ENCODE results near the gene ROGDI.

DNA sequence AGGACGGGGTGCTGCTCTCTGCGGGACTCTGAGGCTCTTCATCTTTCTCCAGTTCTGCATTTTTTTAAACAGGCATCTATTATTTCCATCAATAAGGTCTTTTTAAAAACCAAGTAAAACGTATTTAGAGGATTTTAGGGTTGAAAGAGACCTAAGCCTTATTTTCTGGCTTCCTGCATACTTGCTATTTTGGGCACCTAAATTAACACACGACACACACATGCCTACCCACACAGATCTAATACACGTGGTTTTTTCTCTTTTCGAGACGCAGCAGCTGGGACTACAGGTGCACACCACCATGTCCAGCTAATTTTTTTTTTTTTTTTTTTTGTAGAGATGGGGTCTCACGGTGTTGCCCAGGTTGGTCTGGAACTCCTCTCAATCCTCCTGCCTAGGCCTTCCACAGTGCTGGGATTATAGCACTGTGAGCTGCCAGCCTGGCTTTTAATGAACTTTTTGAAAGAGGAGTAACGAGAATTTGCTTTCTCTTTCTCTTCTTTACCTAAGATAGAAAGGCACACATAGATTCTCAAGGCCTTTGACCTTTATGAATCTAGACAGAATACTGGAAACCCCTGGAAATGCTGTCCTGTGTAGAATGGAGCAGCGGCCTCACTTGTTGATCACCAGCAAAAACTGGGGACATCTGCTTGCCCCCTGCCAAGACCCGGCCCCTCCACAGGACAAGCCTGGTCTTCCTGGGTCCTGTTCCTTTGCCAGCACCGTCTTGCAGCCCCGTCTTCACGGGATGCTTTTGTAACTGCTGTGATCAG is 54.3 kb downstream of the ROGDI start:
- no peak for TF ChIP-seq SIN3B (IDR thresholded peaks at IDR 0.05; ENCODE audit: low read length)
- TF ChIP-seq MTA3 (CRISPR knock-in tag; IDR thresholded peaks at IDR 0.05) = no peak
- TF ChIP-seq ZNF274 (CRISPR knock-in tag; IDR thresholded peaks at IDR 0.05) = no peak
- TF ChIP-seq EZH2 (conservative IDR thresholded peaks at IDR 0.05; ENCODE audit: low read depth, low read length) = no peak
- no peak for TF ChIP-seq MIER2 (CRISPR knock-in tag; IDR thresholded peaks at IDR 0.05)
- TF ChIP-seq GABPA (IDR thresholded peaks at IDR 0.05; ENCODE audit: low read depth, low read length) = no peak
- TF ChIP-seq GABPA (CRISPR knock-in tag; IDR thresholded peaks at IDR 0.05; ENCODE audit: low read depth) = no peak
- TF ChIP-seq, protein P1, sequence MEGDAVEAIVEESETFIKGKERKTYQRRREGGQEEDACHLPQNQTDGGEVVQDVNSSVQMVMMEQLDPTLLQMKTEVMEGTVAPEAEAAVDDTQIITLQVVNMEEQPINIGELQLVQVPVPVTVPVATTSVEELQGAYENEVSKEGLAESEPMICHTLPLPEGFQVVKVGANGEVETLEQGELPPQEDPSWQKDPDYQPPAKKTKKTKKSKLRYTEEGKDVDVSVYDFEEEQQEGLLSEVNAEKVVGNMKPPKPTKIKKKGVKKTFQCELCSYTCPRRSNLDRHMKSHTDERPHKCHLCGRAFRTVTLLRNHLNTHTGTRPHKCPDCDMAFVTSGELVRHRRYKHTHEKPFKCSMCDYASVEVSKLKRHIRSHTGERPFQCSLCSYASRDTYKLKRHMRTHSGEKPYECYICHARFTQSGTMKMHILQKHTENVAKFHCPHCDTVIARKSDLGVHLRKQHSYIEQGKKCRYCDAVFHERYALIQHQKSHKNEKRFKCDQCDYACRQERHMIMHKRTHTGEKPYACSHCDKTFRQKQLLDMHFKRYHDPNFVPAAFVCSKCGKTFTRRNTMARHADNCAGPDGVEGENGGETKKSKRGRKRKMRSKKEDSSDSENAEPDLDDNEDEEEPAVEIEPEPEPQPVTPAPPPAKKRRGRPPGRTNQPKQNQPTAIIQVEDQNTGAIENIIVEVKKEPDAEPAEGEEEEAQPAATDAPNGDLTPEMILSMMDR (CRISPR knock-in tag; IDR thresholded peaks at IDR 0.05) = no peak
- no peak for TF ChIP-seq KAT7 (CRISPR knock-in tag; IDR thresholded peaks at IDR 0.05; ENCODE audit: borderline replicate concordance)
- no peak for TF ChIP-seq ZBTB21 (CRISPR knock-in tag; IDR thresholded peaks at IDR 0.05)
- TF ChIP-seq ZNF558 (CRISPR knock-in tag; IDR thresholded peaks at IDR 0.05; ENCODE audit: borderline replicate concordance) = no peak
- no peak for TF ChIP-seq NR2F2 (IDR thresholded peaks at IDR 0.05; ENCODE audit: borderline replicate concordance, low read depth)
- TF ChIP-seq ZNF3 (CRISPR knock-in tag; IDR thresholded peaks at IDR 0.05) = no peak
- TF ChIP-seq FOXJ3 (CRISPR knock-in tag; IDR thresholded peaks at IDR 0.05; ENCODE audit: borderline replicate concordance) = no peak
- TF ChIP-seq, protein P2, sequence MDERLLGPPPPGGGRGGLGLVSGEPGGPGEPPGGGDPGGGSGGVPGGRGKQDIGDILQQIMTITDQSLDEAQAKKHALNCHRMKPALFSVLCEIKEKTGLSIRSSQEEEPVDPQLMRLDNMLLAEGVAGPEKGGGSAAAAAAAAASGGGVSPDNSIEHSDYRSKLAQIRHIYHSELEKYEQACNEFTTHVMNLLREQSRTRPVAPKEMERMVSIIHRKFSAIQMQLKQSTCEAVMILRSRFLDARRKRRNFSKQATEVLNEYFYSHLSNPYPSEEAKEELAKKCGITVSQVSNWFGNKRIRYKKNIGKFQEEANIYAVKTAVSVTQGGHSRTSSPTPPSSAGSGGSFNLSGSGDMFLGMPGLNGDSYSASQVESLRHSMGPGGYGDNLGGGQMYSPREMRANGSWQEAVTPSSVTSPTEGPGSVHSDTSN (CRISPR knock-in tag; IDR thresholded peaks at IDR 0.05) = no peak
